Esophagus muscularis mucosa (tissue), 4 donors: ENCODE data around the gene OR6C68. TPM values are rescaled to one million over a fixed set of nuclear protein-coding genes. Genes with fewer than 3 reads are reported as not detected.
"Not testable (repeated sequence)": the region's sequence is repeated elsewhere in the genome, so short reads cannot be mapped to it uniquely, and the experiment has no call there.

Experiments used
- DNase-seq: peaks from one replicate; pipeline ENCODE4 v3.0.0-alpha.2; 2017; ENCODE audit errors: extremely low spot score
- H3K27ac ChIP-seq, 4 donors: fragments of 200-600 bp; sonication (generic); replicated peaks in 1 of 4; 1 replicate in 3 of 4; 2 replicates in 1 of 4; pipeline ENCODE4 v1.5.1; 2016 to 2019; ENCODE audit warnings: mild to moderate bottlenecking in 1 of 4
- H3K27me3 ChIP-seq, 4 donors: fragments of 200-600 bp; sonication (generic); one replicate each; pipeline versions ENCODE4 v1.5.1 to v1.6.0; 2016 to 2019
- H3K36me3 ChIP-seq, 4 donors: fragments of 200-600 bp; sonication (generic); one replicate each; pipeline ENCODE4 v1.5.1; 2016 to 2019
- H3K4me1 ChIP-seq, 4 donors: fragments of 200-600 bp; sonication (generic); one replicate each; pipeline ENCODE4 v1.5.1; 2016 to 2019
- H3K4me3 ChIP-seq, 4 donors: fragments of 200-600 bp; sonication (generic); 1 replicate in 2 of 4; 2 replicates in 2 of 4; pipeline ENCODE4 v1.5.1; 2016 to 2019; ENCODE audit warnings: mild to moderate bottlenecking in 4 of 4, moderate library complexity in 1 of 4
- H3K9me3 ChIP-seq, 4 donors: fragments of 200-600 bp; sonication (generic); 1 replicate in 3 of 4; 2 replicates in 1 of 4; pipeline ENCODE4 v1.5.1; 2016 to 2019
- CTCF ChIP-seq, 3 experiments: fragments of 200-600 bp in 2 of 3; fragments of 450-650 bp in 1 of 3; sonication (generic) in 2 of 3; IDR thresholded peaks; one replicate each; pipeline ENCODE4 v1.5.1; 2017 to 2019; ENCODE audit warnings: antibody characterized with exemption in 3 of 3, mild to moderate bottlenecking in 2 of 3, moderate library complexity in 1 of 3
- EP300 ChIP-seq: sonication (generic); formaldehyde crosslinking; IDR thresholded peaks from one replicate; pipeline ENCODE4 v1.6.1; 2017; ENCODE audit warnings: antibody characterized with exemption
- POLR2A ChIP-seq: fragments of 450-650 bp; IDR thresholded peaks from one replicate; pipeline ENCODE4 v1.6.1; 2017; ENCODE audit warnings: antibody characterized with exemption, moderate library complexity, mild to moderate bottlenecking, low read depth
- POLR2AphosphoS5 ChIP-seq, 2 donors: sonication (generic); formaldehyde crosslinking; IDR thresholded peaks; one replicate each; pipeline ENCODE4 v1.6.1; 2017; ENCODE audit warnings: antibody characterized with exemption in 2 of 2
- WGBS: methylation state at CpG from one replicate; pipeline ENCODE4 v1.1.5; 2018; 5-methylcytosine and 5-hydroxymethylcytosine counted together
- intact Hi-C: fragments of 100-400 bp; cut with DNase I; formaldehyde crosslinking; loops from one replicate; pipeline ENCODE4 v1.15.1; 2023
- total RNA-seq, 4 donors: library from RNA; depleted of rRNA; stranded (reverse); fragments of >200 nt; gene quantifications; one replicate each; pipeline versions ENCODE4 v1.1.0 to v1.2.1, GENCODE V29; 2016

Gene OR6C68
- not detected for total RNA-seq

- Histone ChIP-seq H3K36me3 (no peaks in the 10 kb centered on the region), H3K4me1 (no peaks in the 10 kb centered on the region), H3K4me3 (no peak within 1 kb of the TSS), H3K9me3 (no peaks in the 10 kb centered on the region), H3K27ac (no peak within 1 kb of the TSS), H3K27me3 (no peaks in the 10 kb centered on the region)
- TF ChIP-seq POLR2A (no peak), EP300 (no peak), POLR2AphosphoS5 (IDR thresholded peaks at IDR 0.05) (no peak), CTCF (IDR thresholded peaks at IDR 0.05) (no peak)
- WGBS: 69% methylated on average over 2 of the region's 2 CpGs
- DNase-seq: no peak
- intact Hi-C loops: no loop called here
Measured at GRCh38 chr12:55492078-55492477, at the start of gene OR6C68. Gene OR6C68, plus strand, starts transcription at chr12:55492378. Its CDS starts 0 bp downstream, at chr12:55492378.

- H3K9me3 ChIP-seq: peaks cover 0 to 6% (median 0%) of the 10 kb centered on the region in 4 donors
- WGBS: 61% methylated on average over 2 of the region's 2 CpGs
- no peaks in the 10 kb centered on the region for H3K4me1 ChIP-seq
- TF ChIP-seq POLR2A: no peak
- no peak for TF ChIP-seq POLR2AphosphoS5 (IDR thresholded peaks at IDR 0.05)
- no peak for TF ChIP-seq CTCF (IDR thresholded peaks at IDR 0.05)
- TF ChIP-seq EP300: no peak
- H3K27ac ChIP-seq: no peak within 1 kb of the TSS
- H3K4me3 ChIP-seq: no peak within 1 kb of the TSS
- H3K36me3 ChIP-seq: no peaks in the 10 kb centered on the region
- intact Hi-C loops: no loop called here
- H3K27me3 ChIP-seq: no peaks in the 10 kb centered on the region
- DNase-seq: no peak
Measured at GRCh38 chr12:55443776-55444175, 48.4 kb upstream of the OR6C68 start, which contains the start of gene OR6C2. Gene OR6C2, plus strand, starts transcription at chr12:55444076. Its CDS starts 8,138 bp downstream, at chr12:55452214.

GRCh38 chr12:55445357-55445756 lies 46.8 kb upstream of the OR6C68 start:
- intact Hi-C loops: no loop called here
- 94% methylated on average over 1 of the region's 1 CpG for WGBS
- H3K4me1 ChIP-seq: no peaks in the 10 kb centered on the region
- H3K4me3 ChIP-seq: no peak overlapping the region
- DNase-seq: no peak
- H3K36me3 ChIP-seq: no peaks in the 10 kb centered on the region
- H3K27me3 ChIP-seq: no peaks in the 10 kb centered on the region
- peaks cover 0 to 6% (median 0%) of the 10 kb centered on the region in 4 donors for H3K9me3 ChIP-seq
- H3K27ac ChIP-seq: no peak overlapping the region
- TF ChIP-seq POLR2A (no peak), EP300 (no peak), POLR2AphosphoS5 (IDR thresholded peaks at IDR 0.05) (no peak), CTCF (IDR thresholded peaks at IDR 0.05) (no peak)

- H3K4me3 ChIP-seq: no peak overlapping the region
- H3K4me1 ChIP-seq: no peaks in the 10 kb centered on the region
- H3K36me3 ChIP-seq: no peaks in the 10 kb centered on the region
- DNase-seq: no peak
- H3K9me3 ChIP-seq: peaks cover 0 to 2% (median 0%) of the 10 kb centered on the region in 4 donors
- 68% methylated on average over 5 of the region's 5 CpGs for WGBS
- intact Hi-C loops: no loop called here
- no peaks in the 10 kb centered on the region for H3K27me3 ChIP-seq
- no peak for TF ChIP-seq CTCF (IDR thresholded peaks at IDR 0.05)
- TF ChIP-seq POLR2AphosphoS5 (IDR thresholded peaks at IDR 0.05): no peak
- TF ChIP-seq POLR2A: no peak
- TF ChIP-seq EP300: no peak
- H3K27ac ChIP-seq: no peak overlapping the region
Measured at GRCh38 chr12:55446326-55446725, 45.9 kb upstream of the OR6C68 start.

GRCh38 chr12:55448825-55449224 lies 43.4 kb upstream of the OR6C68 start:
- intact Hi-C loops: no loop called here
- Histone ChIP-seq H3K27me3 (no peaks in the 10 kb centered on the region), H3K36me3 (no peaks in the 10 kb centered on the region), H3K4me1 (no peaks in the 10 kb centered on the region), H3K4me3 (no peak overlapping the region), H3K27ac (no peak overlapping the region), H3K9me3 (no peaks in the 10 kb centered on the region)
- no peak for DNase-seq
- TF ChIP-seq POLR2A (no peak), EP300 (no peak), POLR2AphosphoS5 (IDR thresholded peaks at IDR 0.05) (no peak), CTCF (IDR thresholded peaks at IDR 0.05) (no peak)

GRCh38 chr12:55464926-55465325 lies 27.3 kb upstream of the OR6C68 start:
- H3K27ac ChIP-seq, H3K36me3 ChIP-seq, H3K9me3 ChIP-seq, H3K4me1 ChIP-seq, intact Hi-C loops, H3K27me3 ChIP-seq, DNase-seq, H3K4me3 ChIP-seq: not testable (repeated sequence)
- WGBS: 88% methylated on average over 1 of the region's 1 CpG
